ENCODE data around the gene MAFF. TPM values are rescaled to one million over a fixed set of nuclear protein-coding genes. Genes with fewer than 3 reads are reported as not detected.
"Not testable (repeated sequence)": the region's sequence is repeated elsewhere in the genome, so short reads cannot be mapped to it uniquely, and the experiment has no call there.

MAFF gene
- total RNA-seq, 4 donors from 2014 or later: 68.1 to 110 (median 96.8) TPM

DNA sequence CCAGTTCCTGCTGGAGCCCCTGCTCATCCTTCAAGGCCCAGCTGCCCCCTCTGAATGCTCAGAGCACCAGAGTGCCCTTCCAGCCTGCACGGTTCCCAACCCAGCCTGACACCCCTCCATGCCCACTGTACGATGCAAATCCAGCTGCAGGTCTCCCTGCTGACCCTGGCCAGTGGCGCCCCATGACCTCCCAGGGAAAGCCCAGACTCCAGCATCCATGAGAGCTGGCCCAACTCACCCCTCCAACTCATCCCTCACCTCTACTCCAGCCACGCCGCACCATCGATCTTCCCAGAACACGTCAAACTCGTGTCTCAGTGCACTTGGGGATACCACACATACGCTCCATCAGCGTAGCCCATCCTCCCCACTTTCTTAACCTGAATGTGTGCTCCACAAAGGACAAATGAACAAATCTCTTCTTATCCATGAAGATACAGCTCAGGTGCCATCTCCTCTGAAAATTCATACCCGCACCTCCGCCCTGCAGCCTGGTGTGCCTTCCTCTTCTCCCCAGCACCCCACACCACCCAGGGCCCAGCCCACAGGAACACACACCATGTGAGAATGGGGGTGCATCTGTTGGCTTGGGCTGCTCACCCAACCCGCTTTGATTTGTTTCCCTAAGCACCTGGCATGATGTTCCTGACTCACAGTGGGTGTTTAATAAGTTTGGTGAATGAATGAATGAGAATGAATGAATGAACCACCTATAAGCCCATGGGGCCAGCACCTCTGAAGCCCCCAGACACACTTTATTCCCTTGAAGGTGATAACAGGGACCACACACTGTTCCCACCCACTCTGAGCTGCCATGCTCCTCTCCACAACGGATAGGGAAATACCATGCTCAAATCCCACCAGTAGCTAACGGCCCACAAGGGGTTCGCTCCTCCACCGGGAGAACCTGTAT is 26.3 kb upstream of the MAFF start:
- 88 to 89% methylated on average over 15 to 17 of the region's 17 CpGs for WGBS, 2 donors
- Histone ChIP-seq H3K4me1 (peaks cover 0 to 48% (median 14%) of the 10 kb centered on the region in 4 donors), H3K27me3 (no peaks in the 10 kb centered on the region), H3K9me3 (no peaks in the 10 kb centered on the region), H3K27ac (peak overlapping the region in 3 of 4 donors; percentile 34 to 94 (median 52)), H3K36me3 (no peaks in the 10 kb centered on the region), H3K4me3 (no peak overlapping the region)
- TF ChIP-seq POLR2A (IDR thresholded peaks at IDR 0.05) (no peak), EP300 (IDR thresholded peaks at IDR 0.05) (no peak)
- TF ChIP-seq, protein P1, sequence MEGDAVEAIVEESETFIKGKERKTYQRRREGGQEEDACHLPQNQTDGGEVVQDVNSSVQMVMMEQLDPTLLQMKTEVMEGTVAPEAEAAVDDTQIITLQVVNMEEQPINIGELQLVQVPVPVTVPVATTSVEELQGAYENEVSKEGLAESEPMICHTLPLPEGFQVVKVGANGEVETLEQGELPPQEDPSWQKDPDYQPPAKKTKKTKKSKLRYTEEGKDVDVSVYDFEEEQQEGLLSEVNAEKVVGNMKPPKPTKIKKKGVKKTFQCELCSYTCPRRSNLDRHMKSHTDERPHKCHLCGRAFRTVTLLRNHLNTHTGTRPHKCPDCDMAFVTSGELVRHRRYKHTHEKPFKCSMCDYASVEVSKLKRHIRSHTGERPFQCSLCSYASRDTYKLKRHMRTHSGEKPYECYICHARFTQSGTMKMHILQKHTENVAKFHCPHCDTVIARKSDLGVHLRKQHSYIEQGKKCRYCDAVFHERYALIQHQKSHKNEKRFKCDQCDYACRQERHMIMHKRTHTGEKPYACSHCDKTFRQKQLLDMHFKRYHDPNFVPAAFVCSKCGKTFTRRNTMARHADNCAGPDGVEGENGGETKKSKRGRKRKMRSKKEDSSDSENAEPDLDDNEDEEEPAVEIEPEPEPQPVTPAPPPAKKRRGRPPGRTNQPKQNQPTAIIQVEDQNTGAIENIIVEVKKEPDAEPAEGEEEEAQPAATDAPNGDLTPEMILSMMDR (IDR thresholded peaks at IDR 0.05): no peak
- DNase-seq (ENCODE audit: low spot score in 2 of 2): no peak

DNA sequence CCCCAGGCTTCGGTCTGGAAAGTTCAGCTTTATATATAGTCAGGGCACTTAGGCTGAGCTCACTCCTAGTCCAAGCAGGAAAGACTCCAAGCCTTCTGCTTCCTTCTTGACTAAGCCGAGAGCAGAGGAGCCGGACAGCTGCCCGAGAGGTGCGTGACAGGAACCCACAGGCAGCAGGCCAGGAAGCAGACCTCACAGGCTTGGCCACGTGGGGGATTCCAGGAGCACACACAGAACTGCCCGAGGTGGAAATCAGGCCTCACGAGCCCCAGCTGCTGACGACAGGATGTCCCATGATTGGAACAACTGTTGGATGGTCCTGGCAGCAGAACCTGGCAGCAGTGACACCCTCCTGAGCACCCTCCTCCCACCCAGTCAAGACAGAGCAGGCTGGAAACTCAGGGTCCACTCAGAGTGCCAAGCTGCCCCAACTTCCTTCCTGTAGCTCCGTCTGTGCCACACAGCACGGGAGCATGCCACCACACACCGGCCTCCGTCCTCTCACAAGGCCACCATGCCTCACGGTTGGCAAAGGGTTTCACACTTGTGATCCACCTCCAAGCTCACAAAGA is 25.5 kb upstream of the MAFF start:
- no peaks in the 10 kb centered on the region for H3K9me3 ChIP-seq
- H3K4me1 ChIP-seq: peaks cover 0 to 55% (median 17%) of the 10 kb centered on the region in 4 donors
- peak; percentile 76 to 85 for TF ChIP-seq EP300 (IDR thresholded peaks at IDR 0.05)
- TF ChIP-seq, protein P1 (IDR thresholded peaks at IDR 0.05): no peak
- peak overlapping the region; percentile 34 to 99 (median 65) for H3K27ac ChIP-seq
- no peaks in the 10 kb centered on the region for H3K27me3 ChIP-seq
- DNase-seq (ENCODE audit: low spot score in 2 of 2): peak; percentile 43 to 61
- no peaks in the 10 kb centered on the region for H3K36me3 ChIP-seq
- 75 to 85% methylated on average over 13 to 14 of the region's 14 CpGs for WGBS, 2 donors
- no peak overlapping the region for H3K4me3 ChIP-seq

DNA sequence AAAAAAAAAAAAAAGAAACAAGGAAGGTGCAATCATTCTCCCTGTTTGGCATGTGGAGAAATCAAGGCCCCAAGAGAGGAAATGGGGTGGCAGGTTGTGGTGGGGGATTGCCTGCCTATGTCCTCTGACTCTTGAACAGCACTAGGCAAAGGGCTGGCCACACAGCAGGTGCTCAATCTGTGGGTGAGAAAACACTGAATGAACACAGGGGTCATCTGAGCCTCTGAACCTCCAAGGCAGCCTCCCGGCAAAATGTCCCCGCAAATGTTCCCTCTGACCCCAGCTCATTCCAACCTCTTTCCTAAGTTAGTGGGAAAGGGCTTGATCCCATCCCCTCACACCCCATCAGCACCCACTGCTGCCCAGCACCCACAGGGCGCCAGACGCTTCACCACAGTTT is 24.8 kb upstream of the MAFF start:
- H3K27ac ChIP-seq: peak overlapping the region; percentile 34 to 99 (median 65)
- 88 to 95% methylated on average over 4 of the region's 4 CpGs for WGBS, 2 donors
- H3K4me3 ChIP-seq: no peak overlapping the region
- H3K36me3 ChIP-seq: no peaks in the 10 kb centered on the region
- TF ChIP-seq EP300 (IDR thresholded peaks at IDR 0.05) (no peak), POLR2A (IDR thresholded peaks at IDR 0.05) (no peak)
- TF ChIP-seq, protein P1 (IDR thresholded peaks at IDR 0.05): no peak
- no peak for DNase-seq (ENCODE audit: low spot score in 2 of 2)
- peaks cover 0 to 54% (median 19%) of the 10 kb centered on the region in 4 donors for H3K4me1 ChIP-seq
- no peaks in the 10 kb centered on the region for H3K27me3 ChIP-seq
- no peaks in the 10 kb centered on the region for H3K9me3 ChIP-seq

DNA sequence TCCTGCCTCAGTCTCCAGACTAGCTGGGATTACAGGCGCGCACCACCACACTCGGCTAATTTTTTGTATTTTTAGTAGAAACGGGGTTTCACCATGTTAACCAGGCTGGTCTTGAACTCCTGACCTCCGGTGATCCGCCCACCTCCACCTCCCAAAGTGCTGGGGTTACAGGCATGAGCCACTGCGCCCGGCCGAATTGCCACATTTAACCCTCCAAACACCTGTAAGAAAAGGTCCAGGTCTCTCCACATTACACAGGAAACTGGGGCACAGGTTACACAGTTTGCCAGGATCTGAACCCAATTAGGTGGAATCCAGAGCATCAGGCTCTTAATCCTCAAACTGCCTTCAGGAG is 24.2 kb upstream of the MAFF start:
- DNase-seq (ENCODE audit: low spot score in 2 of 2); H3K4me3 ChIP-seq; H3K9me3 ChIP-seq; H3K27me3 ChIP-seq; H3K36me3 ChIP-seq: not testable (repeated sequence)
- Histone ChIP-seq H3K4me1 (peaks cover 0 to 53% (median 18%) of the 10 kb centered on the region in 4 donors), H3K27ac (peak overlapping the region; percentile 45 to 99 (median 74))
- WGBS, 2 donors: 76 to 78% methylated on average over 9 of the region's 9 CpGs

DNA sequence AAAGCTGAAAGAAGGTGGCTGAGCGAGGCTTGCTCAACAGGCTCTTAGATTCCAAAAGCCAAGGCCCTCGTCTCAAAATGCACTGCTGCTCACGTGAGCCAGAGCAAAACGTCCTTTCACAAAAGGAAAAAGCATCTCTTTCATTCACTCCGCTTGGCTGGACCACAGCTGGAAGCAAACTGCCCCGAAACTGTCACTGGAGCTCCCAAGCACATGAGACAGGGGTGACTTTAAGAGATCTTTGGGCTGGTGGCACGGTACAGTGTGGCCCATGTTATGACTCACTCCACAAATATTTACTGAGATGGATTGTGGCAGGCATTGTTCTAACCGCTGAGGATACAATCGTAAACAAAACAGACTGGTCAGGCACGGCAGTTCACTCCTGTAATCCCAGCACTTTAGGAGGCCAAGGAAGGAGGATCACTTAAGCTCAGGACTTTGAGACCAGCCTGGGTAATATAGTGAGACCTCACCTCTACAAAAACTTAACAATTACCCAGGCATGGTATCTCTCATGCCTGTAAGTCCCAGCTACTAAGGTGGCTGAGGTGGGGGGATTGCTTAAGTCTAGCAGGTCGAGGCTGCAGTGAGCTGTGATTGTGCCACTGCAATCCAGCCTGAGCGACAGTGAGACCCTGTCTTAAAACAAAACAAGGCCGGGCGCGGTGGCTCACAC is 23.7 kb upstream of the MAFF start:
- Histone ChIP-seq H3K4me1 (peaks cover 0 to 48% (median 16%) of the 10 kb centered on the region in 4 donors), H3K27ac (peak overlapping the region; percentile 45 to 99 (median 74)), H3K36me3 (no peaks in the 10 kb centered on the region), H3K9me3 (no peaks in the 10 kb centered on the region), H3K4me3 (no peak overlapping the region), H3K27me3 (no peaks in the 10 kb centered on the region)
- WGBS, 2 donors: 41 to 44% methylated on average over 14 to 15 of the region's 15 CpGs
- peak; percentile 61 to 81 for TF ChIP-seq EP300 (IDR thresholded peaks at IDR 0.05)
- peak in 1 of 2 donors; percentile 11 for TF ChIP-seq POLR2A (IDR thresholded peaks at IDR 0.05)
- TF ChIP-seq, protein P1 (IDR thresholded peaks at IDR 0.05): no peak
- DNase-seq (ENCODE audit: low spot score in 2 of 2): peak in 1 of 2 donors; percentile 64

DNA sequence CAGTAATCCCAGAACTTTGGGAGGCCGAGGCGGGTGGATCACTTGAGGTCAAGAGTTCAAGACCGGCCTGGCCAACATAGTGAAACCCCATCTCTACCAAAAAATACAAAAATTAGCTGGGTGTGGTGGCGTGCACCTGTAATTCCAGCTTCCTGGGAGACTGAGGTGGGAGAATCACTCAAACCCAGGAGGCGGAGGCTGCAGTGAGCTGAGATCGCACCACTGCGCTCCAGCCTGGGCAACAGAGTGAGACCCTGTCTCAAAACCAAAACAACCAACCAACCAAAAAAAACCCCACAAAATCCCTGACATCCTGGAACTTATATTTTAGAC is 23.2 kb upstream of the MAFF start:
- H3K27me3 ChIP-seq; DNase-seq (ENCODE audit: low spot score in 2 of 2); H3K4me3 ChIP-seq; H3K36me3 ChIP-seq; H3K9me3 ChIP-seq: not testable (repeated sequence)
- 98% methylated on average over 7 of the region's 7 CpGs for WGBS, 2 donors
- Histone ChIP-seq H3K27ac (peak overlapping the region; percentile 45 to 99 (median 74)), H3K4me1 (peaks cover 0 to 43% (median 15%) of the 10 kb centered on the region in 4 donors)
